Cerebellar cortex (tissue), 1 donor: ENCODE results near the gene KRTAP19-8.

Experiments used
- DNase-seq: peaks from one replicate; pipeline ENCODE4 v3.0.0-alpha.2; 2015; ENCODE audit warnings: low spot score

Gene KRTAP19-8

DNA sequence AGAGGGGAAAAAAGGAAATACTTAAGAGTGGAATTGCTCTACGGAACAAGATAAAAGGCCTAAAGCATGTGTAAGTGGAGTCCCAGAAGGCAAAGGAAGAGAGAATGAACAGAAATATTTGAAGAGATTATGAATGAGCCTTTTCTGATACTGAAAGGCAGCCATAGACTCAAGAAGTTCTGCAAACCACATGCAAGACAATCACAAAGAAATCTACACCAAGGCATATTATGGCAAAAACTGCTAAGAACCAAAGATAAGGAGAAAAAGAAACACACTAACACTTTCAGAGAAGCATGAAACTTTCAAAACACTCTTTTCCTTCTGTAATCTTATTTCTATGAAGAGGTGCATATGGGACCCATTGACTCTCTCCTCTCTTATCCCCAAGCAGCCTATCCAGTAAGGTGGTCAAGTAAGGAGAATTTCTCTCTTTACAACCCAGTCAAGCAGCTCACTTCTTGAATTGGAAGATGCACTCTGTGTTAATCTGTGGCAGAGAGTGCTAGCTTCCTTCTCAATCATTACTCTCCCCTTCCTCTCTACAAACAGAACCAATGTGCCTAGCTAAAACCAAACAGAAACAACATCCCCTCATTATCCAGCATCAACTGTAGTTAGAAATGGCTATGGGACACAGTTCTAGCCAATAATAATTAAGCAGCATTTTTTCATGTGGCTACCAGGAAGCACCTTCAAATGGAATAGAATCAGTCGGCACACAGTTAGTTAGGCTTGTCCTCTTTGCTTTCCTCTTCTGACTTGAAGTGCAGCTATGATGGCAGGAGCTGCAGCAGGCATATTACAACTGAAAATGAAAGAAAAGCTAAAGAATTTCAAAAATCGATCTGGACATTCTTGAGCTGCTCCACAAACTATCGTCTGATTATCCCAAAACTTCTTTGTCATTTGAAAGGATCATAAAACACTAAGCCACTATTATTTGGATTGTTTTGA, 25.9 kb downstream of the KRTAP19-8 start:
- no peak for DNase-seq

DNA sequence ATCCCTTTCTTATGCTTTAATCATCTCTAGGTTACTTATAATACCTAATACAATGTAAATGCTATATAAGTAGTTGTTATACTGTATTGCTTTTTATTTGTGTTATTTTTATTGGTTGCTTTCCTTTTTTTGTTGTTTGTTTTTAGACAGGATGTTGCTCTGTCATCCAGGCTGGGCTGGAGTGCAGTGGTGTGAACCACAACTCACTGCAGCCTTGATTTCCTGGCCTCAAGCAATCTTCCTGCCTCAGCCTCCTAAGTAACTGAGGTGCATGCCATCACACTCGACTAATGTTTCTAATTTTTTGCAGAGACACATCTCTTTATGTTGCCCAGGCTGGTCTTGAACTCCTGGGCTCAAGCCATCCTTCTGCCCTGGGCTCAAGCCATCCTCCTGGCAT, 26.9 kb downstream of the KRTAP19-8 start:
- no peak for DNase-seq

DNA sequence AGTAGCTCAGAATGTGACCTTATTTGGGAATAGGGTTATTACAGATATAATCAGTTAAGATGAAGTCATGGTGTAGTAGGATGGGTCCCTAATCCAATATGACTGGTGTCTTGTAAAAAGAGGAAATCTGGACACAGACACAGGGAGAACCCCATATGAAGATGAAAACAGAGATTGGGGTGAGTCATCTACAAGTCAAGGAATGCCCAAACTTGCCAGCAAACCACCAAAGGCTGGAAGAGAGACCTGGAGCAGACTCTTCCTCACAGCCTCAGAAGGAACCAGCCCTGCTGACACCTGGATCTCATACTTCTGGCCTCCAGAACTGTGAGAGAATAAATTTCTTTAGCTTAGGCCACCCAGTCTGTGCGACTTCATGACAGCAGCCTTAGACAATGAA, 29.9 kb downstream of the KRTAP19-8 start:
- no peak for DNase-seq

DNA sequence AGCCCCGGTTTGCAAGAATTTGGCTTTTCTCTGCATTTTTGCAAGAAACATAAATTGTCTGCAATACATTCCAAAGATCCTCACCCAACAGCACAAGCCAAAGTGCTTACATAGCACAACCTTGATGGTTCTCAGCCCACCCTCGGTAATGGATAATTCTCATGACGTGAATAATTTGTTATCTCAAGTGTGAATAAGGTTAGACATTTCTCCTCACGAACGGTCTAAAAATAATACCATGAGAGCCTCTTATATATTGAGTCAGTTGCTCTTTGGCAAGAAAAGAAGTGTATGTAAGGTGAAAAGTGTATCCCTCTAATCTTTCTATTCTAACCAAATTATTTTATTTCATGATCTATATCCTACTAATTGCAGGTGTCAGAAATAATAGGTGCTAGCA, 33.3 kb downstream of the KRTAP19-8 start:
- no peak for DNase-seq

DNA sequence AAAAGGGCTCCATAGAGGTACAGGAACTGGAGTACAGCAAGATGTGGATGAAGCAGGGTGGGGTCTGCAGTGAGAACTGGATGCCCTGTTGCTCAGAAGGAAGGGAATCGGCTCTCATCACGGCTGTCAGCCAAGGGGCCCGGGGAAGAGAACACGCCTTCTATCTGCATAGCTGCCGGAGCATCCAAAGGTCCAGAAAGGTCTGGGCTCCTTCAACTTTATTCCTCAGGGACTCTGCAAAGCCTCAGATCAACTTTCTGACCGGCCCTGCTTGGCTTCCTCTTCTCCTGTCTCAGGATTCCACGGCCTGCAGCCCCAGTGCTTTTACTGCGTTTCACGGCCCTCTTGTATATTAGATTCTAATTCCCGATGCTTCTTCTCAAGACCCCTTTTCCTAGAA, 34.8 kb downstream of the KRTAP19-8 start:
- no peak for DNase-seq

DNA sequence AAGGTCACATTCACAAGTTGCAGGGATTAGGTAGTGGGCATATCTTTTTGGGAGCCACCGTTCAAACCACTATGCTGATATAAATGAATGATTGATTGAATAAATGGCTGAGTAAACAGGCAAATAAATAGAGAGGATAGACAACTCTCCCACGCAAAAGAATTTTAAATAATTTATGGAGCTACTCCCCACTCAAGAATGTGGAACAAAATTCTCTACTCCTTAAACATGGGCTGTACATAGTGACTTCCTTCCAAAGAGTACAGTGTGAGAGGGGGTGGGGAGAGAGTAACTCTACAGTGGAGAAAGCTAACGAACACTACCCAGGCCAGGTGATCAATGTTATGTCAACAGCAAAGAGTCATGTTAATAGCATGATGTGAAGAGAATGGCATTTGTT, 40.7 kb downstream of the KRTAP19-8 start:
- DNase-seq: no peak

DNA sequence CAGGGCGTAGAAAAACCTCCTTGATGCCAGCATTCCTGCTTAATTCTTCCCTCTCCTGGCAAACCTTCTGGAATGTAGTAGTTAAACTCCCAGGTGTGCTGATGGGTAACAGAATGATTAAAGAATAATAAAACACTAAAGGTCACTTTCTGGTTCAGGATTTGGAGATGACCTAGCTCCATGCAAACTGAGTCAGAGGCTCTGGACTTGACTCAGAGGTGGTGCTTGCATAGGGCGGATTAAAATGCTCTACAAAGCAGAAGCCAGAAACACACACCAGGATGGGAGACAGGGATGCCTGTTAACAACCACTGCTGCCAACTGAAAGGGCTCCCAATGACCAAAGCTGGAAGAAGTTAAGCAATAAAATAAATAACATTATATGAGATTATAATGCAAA, 41.5 kb downstream of the KRTAP19-8 start:
- no peak for DNase-seq

DNA sequence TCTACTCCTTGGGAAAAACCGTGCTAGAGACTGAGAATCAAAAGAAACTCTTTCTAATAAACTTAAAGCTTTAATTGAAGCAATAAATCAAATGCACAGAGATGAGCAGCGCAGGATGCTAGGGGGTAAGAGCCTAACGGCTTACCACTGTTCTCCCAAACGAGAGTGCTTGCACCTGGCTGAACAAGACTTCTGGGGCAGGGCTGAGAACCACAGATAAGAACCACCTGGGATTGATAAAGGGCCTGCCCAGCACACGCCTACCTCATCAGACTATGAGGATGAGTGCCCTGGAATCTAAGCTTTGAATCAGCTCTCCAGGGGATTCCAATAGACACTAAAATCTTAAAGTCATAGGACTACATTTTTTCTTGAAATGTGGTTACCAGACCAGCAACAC, 43.3 kb downstream of the KRTAP19-8 start:
- DNase-seq: no peak

DNA sequence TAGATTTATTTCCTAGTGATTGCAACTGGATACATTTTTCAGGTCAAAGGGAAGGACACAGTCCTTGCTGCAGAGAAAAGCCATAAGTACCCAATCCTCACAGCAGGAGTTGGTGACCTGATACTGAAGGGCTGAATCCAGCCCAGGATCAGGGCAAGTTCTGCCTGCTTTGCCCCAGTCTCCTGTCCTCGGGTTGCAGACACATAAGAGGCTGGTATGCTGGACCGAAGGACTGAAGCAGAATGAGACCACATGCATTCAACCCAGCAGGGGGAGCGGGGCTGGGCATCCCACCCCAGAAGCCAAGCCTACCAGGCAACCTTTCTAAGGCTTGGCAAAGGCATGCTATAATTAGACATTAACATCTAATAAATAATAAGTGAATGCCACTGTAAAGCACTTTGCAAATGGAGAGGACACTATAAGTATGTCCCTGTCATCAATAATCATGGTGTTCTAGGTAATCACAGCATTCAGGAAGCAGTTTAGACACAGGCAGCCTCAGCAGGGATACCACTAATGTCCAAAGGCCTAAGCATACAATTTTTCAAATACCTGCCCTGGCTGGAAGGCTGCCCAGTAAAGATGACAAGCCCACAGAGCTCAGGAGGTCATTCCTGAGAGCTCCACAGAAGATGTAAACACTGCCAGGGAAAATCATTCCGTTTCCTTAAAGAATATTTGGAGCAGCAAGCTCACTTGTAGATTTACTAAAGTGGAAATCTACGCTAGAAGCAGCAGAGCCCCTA, 47.6 kb downstream of the KRTAP19-8 start:
- DNase-seq: no peak

DNA sequence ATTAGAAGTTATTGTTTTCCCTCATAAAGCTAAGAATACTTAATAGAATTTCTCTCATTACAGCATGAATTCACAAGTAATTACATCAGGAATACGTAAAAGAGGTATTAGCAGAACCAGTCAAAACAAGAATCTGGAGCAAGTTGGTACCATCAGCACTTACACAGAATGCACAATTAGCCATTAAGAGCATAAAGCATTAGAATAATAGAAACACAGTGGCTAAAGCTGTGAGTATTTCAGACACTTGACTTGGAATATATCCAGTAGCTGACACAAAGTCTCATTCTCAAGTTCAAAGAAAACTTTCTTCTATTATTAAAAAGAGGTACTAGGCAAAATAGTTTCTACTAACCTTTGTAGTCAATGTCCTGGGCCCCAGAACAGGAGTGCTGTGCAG, 49.6 kb downstream of the KRTAP19-8 start:
- DNase-seq: no peak
